ENCODE results near the gene STX18.
"Not testable (repeated sequence)": the region's sequence is repeated elsewhere in the genome, so short reads cannot be mapped to it uniquely, and the experiment has no call there.

Gene STX18

DNA sequence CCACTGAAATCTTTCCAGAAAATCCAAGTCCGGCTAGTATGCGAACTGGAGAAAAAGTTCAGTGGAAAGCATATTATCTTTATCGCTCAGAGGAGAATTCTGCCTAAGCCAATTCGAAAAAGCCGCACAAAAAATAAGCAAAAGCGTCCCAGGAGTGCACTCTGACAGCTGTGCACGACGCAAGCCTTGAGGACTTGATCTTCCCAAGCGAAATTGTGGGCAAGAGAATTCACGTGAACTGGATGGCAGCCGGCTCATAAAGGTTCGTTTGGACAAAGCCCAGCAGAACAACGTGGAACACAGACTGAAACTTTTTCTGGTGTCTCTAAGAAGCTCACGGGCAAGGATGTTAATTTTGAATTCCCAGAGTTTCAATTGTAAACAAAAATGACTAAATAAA lies 34.4 kb downstream of the STX18 start:
- DNase-seq: no peak

DNA sequence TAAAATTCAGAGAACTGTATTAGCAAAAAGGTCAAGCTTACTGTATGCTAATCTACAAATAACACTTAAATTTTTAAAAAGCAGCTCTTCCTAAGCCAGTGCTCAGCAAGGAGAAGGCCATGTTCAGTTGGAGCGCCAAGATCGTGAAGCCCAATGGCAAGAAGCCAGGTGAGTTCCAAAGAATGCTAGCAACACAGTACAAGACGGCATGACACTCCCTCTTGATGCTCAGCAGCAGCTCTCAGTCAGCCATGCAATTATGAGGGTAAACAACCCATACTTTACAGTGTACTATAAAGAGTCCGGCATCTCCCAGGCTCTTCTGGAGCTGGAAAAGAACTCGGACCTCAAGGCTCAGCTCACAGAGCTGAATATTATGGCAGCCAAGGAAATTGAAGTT lies 34.9 kb downstream of the STX18 start:
- no peak for DNase-seq

DNA sequence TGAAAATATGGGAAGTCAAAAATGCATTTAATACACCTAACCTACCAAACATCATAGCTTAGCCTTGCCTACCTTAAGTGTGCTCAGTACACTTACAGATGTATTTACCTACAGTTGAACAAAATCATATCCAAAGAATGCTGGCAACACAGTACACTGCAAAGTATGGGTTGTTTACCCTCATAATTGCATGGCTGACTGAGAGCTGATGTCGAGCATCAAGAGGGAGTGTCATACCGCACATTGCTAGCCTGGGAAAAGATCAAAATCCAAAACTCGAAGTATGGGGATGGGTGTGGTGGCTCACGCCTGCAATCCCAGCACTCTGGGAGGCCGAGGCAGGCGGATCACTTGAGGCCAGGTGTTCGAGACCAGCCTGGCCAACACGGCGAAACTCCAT lies 36.6 kb downstream of the STX18 start:
- not testable (repeated sequence) for DNase-seq

DNA sequence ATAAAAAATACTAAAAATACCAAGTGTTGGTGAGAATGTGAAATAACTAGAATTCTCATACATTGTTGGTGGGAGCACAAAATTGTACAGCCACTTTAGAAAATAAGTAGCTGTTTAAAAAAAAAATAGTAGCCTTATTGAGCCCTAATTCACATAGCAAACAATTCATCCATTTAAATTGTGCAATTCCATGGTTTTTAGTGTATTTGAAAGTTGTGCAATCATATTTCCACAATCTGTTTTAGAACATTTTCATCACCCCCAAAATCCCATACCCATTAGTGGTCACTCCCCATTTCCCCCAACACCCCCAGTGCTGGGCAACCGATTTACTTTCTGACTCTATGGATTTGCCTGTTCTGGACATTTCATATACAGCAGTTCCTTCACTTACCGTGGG lies 37.1 kb downstream of the STX18 start:
- DNase-seq: no peak

DNA sequence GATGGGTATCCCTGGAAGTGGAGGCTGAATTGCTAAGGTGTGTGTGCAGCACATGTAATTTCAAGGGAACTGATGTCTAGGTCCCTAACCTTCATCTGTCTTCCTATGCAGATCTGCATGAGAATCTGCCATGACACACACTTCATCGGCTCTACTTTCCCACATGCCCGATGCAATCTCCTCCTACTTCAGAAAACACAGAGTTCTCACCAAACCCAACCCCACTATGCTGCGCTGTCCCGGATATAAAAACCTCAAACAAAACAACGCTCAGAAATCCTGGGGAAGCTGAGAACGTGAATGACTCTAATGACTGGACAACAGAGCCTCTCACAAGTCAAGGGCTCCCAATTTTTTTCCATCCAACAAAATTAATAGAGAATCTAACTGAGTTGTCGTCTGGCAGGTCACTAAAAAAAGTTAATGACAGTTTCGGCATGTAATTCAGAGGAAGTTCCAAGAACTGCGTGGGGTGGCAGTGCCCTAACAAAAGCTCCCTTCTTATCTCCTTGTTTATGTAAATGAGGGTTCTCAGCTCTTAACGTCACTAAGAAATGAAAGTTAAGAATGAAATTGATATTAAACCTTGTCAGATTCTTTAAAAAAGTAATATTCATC lies 39.0 kb downstream of the STX18 start:
- peak; percentile 50 for DNase-seq

DNA sequence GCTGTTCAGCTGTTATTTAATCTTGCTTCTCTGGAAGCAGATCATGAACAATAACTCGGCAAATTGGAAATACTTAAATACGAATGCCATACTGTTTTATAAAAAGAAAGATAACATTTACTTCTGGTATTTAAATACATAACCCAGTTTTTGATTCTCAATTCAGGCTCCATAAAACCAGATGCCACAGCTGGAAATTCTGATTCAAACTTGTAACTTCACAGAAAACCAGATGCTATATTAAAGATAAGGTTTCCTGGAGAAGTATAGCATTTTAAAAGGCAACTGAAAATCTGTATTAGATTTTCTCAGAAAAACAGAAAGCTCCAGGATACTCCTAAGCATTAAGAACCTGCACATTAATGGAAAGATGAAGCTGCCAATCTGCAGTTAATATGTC lies 40.2 kb downstream of the STX18 start:
- peak; percentile 62 for DNase-seq

DNA sequence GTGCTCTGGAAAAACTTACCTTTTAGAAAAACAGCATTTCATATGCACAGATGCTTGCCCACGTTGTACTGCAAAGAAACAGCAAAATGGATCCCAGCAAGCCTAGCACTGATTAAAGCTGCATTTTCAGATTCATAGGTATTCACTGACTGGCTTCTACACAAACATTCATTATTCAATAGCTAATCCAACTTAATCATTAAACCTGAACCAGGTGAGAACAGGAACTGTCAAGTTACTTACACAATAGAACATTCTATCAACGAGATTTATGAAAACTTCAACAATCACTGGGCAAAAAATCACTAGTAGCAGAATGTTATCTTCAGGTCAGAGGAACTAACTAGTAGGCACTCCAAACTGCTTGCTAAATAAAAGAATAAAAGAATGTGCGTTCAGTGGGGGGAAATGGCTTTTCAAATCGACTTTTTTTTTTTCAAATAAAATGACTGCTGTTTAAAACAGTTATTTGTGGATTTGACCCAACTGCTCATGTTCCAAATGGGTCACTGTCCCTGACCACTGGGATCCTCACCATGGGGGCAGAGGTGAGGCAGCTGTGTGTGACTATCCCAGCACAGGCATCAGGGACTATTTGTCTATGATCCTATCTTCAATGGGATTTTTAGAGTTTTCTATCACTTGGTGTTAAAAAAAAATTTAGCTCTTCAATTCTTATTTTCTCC lies 42.3 kb downstream of the STX18 start:
- DNase-seq: no peak

DNA sequence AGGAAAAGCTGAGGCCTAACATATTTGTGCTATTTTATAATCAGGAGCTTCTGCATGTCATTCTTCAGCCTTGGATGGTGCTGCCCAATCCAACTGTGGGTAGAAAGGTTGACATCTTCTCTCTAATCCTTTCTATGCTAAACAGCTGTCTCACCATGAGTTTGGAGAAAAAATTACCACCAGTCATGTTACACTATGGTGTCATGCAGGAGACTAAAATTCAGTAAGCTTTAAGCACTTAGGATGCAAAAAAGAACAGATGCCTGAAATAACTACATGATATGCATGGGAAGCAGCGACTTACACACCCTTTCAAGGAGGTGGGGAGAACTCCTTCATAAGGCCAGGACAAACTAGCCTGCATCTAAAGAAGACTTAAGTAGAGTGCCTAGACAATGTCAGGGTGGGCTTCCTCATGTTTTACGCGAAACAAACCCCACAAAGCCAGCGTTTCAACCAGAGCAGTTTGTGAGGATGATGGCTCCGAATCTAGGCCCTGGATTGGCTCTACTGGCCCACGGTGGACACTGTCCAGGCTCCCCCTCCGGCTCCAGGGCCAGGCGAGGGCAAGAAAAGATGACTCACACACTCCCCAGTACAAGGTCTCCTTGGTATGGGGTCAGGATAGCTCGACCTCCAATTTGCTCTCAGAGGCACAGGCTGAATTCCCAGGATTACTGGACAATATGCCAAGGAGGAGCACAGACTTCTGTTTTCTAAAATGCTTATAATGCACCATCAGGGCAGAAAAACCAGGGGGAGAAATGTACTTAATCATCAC lies 45.1 kb downstream of the STX18 start:
- no peak for DNase-seq

DNA sequence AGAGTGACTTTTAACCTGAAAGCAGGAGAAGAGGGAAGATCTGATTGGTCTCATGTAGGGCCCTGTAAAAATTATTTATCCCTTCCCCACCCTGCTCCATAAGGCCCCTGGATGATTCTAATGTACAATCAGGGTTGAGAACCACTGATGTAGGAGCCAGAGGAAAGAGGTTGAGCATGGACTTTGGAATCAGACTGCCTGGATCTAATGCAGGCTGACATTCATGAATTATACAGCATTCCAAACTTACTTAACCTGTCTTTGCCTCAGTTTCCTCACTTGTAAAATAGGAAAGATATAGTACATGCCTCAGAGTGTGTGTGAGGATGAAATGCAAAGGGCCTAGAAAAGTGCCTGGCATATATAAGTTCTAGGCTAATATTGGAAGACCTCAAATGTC lies 47.0 kb downstream of the STX18 start:
- DNase-seq: no peak

DNA sequence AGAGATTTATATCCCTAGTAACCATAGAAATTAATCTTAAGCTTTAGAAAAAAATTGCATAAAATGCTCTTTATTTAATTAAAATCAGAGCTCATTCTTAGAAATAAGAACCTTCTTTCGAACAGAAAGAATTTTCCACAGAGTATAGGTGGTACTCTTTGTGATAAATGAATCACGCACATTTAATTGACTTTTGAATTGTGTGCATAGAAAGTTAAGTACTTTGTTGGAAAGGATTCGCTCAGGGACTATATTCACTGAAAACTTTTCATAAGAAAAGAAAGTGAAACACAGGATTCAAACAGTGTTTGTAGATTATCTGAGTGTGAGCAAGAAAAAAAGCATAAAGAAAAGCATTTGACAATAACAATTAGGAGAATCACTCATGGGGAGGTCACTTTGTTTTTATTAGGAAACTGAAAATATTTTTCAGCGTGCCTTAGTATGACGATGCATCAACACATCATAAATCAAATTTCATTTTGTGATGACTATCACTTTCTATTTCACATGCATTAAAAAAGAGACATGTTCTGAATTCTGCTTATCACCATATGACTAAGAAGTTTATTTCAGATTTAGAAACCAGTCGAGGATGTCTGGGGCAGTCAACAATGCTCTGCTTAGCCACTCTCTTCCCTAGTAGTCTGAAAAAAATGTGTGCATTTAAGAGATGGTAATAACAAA lies 49.5 kb downstream of the STX18 start:
- no peak for DNase-seq

DNA sequence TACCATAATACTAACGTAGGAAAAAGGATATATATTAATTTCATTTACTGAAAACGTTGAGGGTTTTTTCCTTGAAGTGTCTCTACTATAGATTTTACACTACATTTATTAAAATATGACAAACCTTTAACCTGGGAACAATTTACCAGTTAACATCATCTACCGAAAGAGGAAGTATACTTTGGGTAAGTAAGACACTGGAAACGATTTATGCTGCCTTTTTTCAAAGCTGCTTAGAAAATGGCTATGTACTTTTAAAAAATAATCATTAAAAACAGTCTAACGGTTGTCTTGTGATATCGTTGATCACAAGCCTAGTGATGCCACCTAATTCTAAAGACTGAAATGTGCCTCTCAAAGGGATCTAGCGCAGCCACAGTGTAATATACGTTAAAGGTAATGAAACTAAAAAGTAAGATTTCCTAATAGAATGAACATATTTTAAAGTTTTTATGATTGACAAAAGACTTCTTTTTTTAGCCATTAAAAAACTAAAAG lies 50.4 kb downstream of the STX18 start:
- no peak for DNase-seq

DNA sequence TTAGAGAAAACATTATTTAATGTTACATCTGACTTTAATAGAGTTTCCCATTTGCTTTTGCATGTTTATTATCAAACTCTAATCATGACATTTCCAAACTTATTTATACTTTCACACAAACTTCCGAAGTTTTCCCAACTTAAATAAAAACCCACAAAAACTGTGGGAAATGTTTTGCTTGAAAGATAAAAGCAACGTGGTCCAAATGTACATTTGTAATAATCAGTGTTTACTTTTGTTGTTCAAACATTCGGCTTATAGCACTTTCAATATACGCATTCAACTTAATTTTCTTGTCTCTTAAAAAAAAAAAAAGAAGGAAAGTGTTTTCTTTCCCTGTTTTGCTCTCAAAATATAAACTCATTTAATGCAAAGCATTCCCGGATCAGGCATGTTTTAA lies 51.0 kb downstream of the STX18 start:
- DNase-seq: no peak

DNA sequence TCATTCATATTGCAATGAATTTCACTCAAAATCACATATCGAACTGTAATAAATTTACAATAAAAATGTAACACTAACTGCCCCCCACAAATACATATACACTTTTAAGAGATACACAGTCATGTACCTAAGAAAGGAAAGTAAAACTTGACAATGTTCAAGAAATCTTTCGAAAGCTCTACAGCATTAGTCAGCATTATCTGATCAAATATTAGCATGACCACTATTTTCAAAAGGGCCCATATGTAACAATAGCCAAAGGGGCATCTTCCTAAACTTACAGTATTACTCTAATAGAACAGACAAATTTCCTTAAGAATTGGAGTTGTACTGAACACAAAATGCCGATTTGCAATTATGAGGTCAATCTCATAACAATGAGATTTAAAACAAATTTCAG lies 51.8 kb downstream of the STX18 start:
- DNase-seq: no peak

DNA sequence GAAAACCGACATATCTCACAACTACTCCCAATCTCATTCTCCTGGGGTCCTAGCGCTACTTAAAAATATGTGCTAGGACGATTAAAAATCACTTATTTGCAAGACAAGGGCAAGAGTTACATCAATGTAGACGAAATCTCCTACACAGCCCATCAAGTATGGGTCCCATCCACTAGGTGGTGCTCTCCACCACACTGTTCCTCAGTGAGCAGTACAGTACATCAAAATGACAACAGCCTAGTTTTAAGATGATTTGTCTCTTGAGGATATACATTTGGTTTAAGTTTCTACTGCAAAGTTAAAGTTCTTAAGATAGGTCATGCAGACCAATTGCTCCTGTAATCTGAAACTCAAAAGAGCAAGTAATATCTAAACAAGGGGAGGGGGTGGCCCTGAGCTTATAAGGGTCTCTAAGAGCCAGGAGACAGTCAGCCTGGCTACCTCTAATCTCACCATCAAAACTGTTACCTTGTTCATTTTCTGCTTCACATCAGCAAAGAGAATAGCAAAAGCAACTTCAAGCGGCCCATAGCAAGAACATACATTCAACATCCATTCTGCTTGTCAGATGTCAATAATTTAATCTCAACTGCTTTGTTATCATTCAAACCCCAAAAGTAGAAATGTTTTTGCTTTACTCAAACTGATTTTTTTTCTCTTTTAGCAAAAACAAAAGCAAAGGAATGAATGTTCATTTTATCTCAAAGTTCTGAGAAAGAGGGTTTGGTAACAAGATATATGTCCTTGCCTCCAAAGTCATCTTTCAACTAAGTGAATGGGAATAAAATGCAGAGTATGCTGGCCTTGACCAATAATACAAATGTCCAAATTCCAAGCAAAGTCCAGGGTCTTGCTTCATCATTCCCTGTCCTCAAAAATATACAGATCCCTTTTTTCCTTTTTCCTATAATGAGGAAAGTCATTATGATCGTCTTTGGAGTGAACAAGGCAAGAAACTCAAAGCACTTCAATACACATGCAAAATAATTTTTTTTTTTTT lies 53.1 kb downstream of the STX18 start:
- peak; percentile 78 for DNase-seq

DNA sequence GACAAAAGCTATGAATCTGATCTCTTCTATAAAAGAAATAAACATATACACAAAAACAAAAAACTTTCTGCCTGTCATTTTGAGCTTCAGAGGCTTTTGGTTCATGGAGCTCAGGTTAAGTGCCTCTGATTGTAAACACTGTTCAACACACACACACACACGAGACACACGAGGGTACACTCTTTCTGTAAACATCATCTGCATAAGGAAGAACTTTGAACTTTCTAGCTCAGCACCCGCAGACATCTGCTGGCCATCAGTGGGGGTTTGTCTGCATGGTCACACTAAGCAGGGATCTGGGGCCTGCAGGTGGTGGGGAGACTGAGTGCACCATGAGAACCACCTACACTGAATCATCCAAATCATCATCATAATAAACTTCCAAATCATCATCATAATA lies 54.9 kb downstream of the STX18 start:
- DNase-seq: no peak

DNA sequence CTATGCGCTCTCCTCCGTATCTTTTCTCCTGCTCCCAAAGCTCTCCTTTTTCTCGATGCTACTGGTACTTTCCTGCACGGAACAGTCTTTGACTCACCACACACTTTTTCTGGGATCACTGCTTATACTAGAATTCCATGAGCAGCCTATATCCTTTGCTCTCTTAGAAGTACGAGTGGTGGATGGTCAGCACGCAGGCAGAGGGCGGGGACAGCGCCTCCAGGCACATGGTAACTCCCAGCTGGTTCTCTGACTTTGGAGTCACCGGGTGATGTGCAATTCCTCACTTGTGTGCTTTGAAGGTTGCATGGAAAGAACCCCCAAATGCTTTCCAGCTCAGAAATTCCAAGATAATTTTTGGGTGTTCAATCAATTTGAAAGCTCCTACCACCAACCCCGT lies 56.0 kb downstream of the STX18 start:
- DNase-seq: no peak

DNA sequence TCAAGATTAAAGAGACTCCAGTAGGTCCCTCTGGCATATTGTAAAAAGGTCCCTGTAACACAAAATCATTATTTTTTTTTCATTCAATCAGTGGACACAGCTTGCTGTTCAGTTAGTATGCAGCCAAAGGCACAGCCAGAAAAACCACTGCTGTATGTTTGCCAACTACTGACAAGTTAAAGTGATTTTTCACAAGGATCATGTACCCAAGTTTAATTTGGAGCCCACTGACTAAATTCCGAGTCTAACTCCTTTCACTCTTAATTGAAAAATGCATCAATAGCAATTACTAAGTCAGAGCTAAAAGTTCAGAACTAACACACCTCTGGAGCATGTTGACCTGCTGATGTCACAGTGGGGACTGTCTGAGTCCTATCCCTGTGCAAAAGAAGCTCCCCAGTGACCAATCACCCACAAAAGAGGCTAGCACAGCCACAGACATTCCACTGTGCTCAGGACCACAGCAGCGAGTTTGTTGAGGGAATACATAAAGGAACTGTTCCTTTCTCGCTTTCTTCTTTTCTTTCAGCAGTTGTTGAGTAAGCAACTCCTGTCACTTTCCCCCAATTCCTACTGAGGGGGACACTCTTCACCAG lies 60.4 kb downstream of the STX18 start:
- no peak for DNase-seq

DNA sequence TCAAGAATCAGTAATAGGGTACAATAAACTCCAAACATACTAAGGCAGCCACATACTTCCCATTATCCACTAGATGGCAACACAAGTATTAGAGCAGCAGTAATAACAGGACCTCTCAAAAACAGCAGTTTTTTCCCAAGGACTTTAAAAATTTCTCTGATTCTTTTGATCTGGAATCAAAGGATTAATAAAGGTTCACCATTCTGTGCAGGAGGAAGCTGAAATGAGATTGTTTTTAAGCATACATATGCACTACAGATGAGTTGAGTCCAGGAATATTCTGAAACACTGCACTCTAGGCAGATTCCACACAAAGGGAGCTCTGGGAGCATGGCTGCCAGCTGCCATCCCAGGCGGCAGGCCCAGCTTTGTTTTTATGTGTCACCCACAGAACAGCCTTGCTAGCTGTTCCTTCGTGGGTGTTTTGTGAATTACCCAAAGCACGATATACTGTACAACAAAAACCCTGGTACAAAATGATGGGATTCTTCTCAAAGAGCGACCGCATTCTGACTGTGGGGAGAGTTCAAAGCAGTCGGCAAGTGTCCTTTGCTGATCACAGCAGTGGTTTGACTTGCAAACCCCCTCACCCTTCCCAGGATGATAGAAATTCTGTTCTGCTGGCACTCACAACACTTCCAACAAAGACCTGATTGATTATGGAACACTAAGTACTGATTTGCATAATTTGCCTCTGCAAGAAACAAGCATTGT lies 61.0 kb downstream of the STX18 start:
- DNase-seq: peak; percentile 4

DNA sequence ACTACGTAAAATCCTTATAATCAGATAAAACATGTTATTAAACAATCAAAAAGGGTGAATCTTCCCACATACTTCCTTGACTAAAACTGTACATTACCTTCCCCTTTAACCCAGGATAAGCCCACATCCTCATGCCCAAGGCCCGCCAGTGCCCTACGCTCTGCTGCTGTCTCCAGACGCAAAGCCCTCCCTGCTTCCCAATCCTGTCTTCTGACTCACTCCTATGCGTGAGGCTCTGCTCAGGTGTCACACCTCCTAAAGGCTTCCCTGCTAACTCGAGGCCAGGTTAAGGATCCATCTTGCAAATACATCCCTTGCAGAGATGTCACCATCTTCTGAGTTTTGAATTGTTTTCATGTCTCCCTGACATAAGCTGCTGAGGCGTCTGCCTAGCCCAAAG lies 61.6 kb downstream of the STX18 start:
- DNase-seq: no peak

DNA sequence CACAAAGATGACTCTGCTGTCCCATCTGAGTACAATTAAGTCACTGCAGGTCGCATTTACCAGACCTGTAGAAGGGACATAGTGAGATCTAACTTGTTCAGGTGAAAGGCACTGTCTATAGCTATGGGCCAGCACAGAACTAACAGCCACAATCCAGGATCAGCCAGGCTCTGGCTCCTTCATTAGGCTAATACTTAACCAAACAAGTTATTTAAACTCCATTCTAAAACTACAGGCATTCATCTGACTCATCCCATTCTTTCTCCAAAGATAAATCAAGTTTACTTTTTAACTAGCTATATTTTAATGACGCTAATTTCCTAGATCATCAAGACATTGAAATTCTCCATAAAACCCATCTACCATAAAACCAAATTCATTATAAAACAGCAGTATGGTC lies 62.5 kb downstream of the STX18 start:
- no peak for DNase-seq

DNA sequence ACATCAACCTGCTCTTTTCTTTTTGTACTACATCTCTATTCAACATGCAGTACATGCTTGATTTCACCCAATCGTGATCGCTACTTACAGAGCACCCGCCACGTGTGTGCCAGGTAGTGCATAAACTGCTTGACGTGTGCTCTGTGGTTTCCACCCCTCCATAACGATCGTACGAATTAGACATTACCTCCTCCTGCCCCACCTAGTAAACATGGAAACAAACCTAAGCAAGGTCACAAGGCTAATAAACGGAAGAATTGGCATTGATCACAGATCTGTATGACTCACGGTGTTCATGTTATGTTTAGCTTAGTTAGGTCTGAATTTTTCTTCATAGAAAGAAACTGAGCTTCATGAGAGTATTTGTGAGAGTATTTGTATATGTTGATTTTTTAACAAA lies 64.1 kb downstream of the STX18 start:
- no peak for DNase-seq

Measured in hematopoietic multipotent progenitor cell treated with erythropoietin and hydrocortisone succinate and interleukin-3 and kit ligand, for 8 days (in vitro differentiated cells).